Mesothelial cell of epicardium (in vitro differentiated cells): ENCODE data around the gene IL1RAPL1. TPM values are rescaled to one million over a fixed set of nuclear protein-coding genes. Genes with fewer than 3 reads are reported as not detected.

Source experiments
- DNase-seq, 2 experiments: peaks; one replicate each; pipeline ENCODE4 v3.0.0; 2021; ENCODE audit warnings: low spot score in 2 of 2; ENCODE audit not compliant: unreplicated experiment in 2 of 2
- H3K27ac Mint-ChIP-seq: 2 replicates; pipeline ENCODE4 v1.8.0; 2021; ENCODE audit warnings: mixed read lengths
- H3K27me3 Mint-ChIP-seq: 2 replicates; pipeline ENCODE4 v1.8.0; 2021; ENCODE audit warnings: low read depth, mixed read lengths
- H3K36me3 Mint-ChIP-seq: 2 replicates; pipeline ENCODE4 v1.8.0; 2021; ENCODE audit warnings: mixed read lengths
- H3K4me1 Mint-ChIP-seq: 2 replicates; pipeline ENCODE4 v1.8.0; 2021; ENCODE audit warnings: mixed read lengths
- H3K4me3 Mint-ChIP-seq: 2 replicates; pipeline ENCODE4 v1.8.0; 2021; ENCODE audit warnings: mild to moderate bottlenecking, moderate library complexity, mixed read lengths
- H3K9me3 Mint-ChIP-seq: 2 replicates; pipeline ENCODE4 v1.8.0; 2021; ENCODE audit warnings: mixed read lengths
- total RNA-seq: library from RNA; stranded (reverse); gene quantifications from 3 replicates; pipeline ENCODE4 v1.2.1, GENCODE V29; 2021
- TF ChIP-seq, protein P1 (sequence below): fragments of 200-600 bp; sonication (generic); IDR thresholded peaks from one replicate; pipeline ENCODE4 v1.5.0; 2021; ENCODE audit warnings: antibody characterized with exemption; ENCODE audit not compliant: unreplicated experiment

IL1RAPL1 gene
- total RNA-seq, 1 donor from 2014 or later, result 17.0 TPM

DNA sequence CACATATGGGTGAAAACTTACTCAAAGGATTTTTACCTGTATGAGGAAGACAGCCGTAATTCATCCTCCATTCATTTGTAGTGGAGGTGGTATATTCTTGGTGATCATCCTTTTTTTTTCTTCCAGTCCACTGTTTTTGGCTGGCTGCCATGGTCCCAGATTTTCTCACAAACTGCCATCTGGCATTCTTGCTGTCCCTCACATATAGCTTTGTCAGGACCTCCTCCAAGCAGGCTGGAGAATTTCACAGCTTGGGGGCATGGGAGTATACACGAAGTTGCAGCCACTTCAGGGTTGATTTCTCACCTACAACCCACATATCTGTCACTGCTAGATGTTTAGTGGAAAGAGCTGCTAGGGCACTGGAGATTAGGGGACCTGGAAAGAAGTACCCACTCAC is 401.0 kb downstream of the IL1RAPL1 start:
- no peak for DNase-seq
- TF ChIP-seq, protein P1, sequence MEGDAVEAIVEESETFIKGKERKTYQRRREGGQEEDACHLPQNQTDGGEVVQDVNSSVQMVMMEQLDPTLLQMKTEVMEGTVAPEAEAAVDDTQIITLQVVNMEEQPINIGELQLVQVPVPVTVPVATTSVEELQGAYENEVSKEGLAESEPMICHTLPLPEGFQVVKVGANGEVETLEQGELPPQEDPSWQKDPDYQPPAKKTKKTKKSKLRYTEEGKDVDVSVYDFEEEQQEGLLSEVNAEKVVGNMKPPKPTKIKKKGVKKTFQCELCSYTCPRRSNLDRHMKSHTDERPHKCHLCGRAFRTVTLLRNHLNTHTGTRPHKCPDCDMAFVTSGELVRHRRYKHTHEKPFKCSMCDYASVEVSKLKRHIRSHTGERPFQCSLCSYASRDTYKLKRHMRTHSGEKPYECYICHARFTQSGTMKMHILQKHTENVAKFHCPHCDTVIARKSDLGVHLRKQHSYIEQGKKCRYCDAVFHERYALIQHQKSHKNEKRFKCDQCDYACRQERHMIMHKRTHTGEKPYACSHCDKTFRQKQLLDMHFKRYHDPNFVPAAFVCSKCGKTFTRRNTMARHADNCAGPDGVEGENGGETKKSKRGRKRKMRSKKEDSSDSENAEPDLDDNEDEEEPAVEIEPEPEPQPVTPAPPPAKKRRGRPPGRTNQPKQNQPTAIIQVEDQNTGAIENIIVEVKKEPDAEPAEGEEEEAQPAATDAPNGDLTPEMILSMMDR, result no peak
- Mint-ChIP-seq H3K27ac (no peak overlapping the region), H3K4me3 (no peak overlapping the region), H3K27me3 (no peaks in the 10 kb centered on the region), H3K4me1 (peaks cover 13% of the 10 kb centered on the region), H3K36me3 (no peaks in the 10 kb centered on the region), H3K9me3 (no peaks in the 10 kb centered on the region)

DNA sequence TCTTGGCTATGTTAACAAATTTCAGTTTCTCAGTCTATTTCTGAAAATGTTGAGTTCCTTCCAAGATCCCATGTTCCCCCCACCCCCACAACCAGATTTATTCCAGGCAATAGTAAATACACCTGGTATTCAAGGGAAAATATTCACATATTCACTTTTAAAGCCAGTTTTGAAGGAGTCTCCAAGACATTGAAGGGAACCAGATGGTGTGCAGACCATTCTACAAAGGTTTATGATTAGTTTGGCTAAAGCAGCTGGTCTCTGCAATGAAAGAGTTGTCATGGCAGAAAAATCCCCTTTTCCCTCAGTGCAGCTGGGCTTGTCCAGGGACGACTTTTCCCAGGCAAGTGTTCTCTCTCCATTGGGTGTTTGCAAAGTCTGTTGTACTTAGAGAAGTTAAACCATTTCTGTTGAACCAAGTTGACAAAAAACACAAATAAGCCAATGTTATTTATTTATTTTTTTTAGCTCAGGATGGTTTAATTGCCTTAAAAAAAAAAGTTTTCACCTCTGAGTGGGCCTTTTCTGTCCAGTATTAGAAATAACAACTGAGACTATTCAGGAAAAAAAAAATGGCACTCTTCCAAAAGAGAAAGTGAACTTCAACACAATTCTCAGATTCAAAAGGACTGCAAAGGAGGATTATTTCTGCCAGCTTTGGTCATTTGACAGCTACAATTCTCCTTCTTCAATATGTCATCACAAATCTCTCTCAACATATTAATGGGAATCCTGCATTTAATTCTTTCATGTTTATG is 410.6 kb downstream of the IL1RAPL1 start:
- H3K4me3 Mint-ChIP-seq, result no peak overlapping the region
- H3K9me3 Mint-ChIP-seq, result no peaks in the 10 kb centered on the region
- TF ChIP-seq, protein P1, result no peak
- DNase-seq, result no peak
- no peaks in the 10 kb centered on the region for H3K36me3 Mint-ChIP-seq
- H3K4me1 Mint-ChIP-seq, result peaks cover 19% of the 10 kb centered on the region
- no peak overlapping the region for H3K27ac Mint-ChIP-seq
- no peaks in the 10 kb centered on the region for H3K27me3 Mint-ChIP-seq

DNA sequence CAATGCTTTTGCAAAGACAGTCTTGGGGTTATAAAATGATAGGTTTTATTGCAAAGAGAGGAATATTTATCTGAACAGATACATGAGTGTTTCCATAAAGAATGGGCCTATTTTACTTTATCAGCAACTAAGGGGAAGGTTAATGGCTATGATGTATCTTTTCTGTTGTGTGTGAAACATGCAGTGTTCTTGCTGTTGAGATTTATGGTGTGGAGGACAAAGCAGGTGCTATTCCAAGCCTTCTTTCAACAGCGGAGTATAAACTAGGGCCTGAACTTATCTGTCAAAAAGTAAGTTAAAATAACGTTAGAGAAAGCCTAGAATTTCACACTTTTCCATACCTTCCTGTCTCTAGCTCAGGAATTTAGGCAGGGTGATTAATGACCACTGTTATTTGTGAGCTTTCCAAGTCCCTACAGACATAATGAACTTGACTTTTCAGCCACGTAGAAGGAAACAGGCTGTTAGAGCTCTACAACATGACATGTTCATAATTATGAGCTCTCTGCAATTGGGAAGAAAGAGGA is 411.4 kb downstream of the IL1RAPL1 start:
- H3K27me3 Mint-ChIP-seq, result no peaks in the 10 kb centered on the region
- H3K4me1 Mint-ChIP-seq, result peaks cover 19% of the 10 kb centered on the region
- H3K36me3 Mint-ChIP-seq, result no peaks in the 10 kb centered on the region
- H3K27ac Mint-ChIP-seq, result peak overlapping the region; percentile 54
- TF ChIP-seq, protein P1, result no peak
- H3K9me3 Mint-ChIP-seq, result no peaks in the 10 kb centered on the region
- H3K4me3 Mint-ChIP-seq, result no peak overlapping the region
- no peak for DNase-seq

DNA sequence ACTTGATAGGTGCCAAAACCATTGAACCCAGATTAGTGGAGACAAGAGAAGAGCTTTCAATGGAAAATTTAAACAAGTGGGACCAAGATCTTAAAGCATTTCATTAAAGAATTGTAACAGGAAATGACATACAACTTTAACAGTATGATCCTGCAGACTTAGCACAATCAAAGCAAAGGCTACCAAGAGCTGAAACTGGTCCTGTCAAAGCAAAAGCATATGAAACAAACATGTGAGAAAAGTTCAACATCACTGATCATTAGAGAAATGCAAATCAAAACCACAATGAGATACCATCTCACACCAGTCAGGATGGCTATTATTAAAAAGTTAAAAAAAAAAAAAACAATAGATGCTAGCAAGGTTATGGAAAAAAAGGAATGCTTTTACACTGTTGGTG is 425.6 kb downstream of the IL1RAPL1 start:
- TF ChIP-seq, protein P1, result no peak
- no peaks in the 10 kb centered on the region for H3K4me1 Mint-ChIP-seq
- peaks cover 20% of the 10 kb centered on the region for H3K9me3 Mint-ChIP-seq
- H3K27me3 Mint-ChIP-seq, result no peaks in the 10 kb centered on the region
- peaks cover 6% of the 10 kb centered on the region for H3K36me3 Mint-ChIP-seq
- no peak overlapping the region for H3K27ac Mint-ChIP-seq
- no peak overlapping the region for H3K4me3 Mint-ChIP-seq
- no peak for DNase-seq

DNA sequence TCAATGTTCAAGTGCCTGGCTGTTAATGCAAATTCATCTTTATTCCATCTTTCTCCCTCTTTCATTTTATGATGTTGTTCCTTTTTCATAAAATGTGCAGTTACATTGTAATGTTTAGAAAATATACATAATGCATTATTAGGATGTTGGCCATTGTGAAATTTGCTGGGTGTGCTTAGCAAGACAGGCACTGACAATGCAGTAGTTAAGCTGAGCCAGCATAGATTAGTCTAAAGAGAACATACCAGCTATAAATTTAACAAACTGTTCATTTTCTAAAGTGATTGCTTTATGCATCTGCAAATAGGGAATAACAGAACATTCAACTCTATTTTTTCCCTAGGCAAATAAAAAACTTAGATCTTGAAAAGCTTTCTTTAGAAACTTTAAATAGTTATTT is 436.0 kb downstream of the IL1RAPL1 start:
- Mint-ChIP-seq H3K27me3 (no peaks in the 10 kb centered on the region), H3K4me1 (peaks cover 10% of the 10 kb centered on the region), H3K36me3 (peaks cover 6% of the 10 kb centered on the region), H3K27ac (no peak overlapping the region), H3K9me3 (peaks cover 5% of the 10 kb centered on the region), H3K4me3 (no peak overlapping the region)
- no peak for DNase-seq
- TF ChIP-seq, protein P1, result no peak
